GM18499 (cell line): ENCODE measurements around the gene PTPRN2.
"Not testable (repeated sequence)": the region's sequence is repeated elsewhere in the genome, so short reads cannot be mapped to it uniquely, and the experiment has no call there.

Experiments used
- ATAC-seq: cut with Tn5 transposase; IDR thresholded peaks from one replicate; pipeline ENCODE4 v1.9.1; 2021; ENCODE audit warnings: moderate number of reproducible peaks; ENCODE audit not compliant: insufficient read depth, unreplicated experiment

Gene PTPRN2

DNA sequence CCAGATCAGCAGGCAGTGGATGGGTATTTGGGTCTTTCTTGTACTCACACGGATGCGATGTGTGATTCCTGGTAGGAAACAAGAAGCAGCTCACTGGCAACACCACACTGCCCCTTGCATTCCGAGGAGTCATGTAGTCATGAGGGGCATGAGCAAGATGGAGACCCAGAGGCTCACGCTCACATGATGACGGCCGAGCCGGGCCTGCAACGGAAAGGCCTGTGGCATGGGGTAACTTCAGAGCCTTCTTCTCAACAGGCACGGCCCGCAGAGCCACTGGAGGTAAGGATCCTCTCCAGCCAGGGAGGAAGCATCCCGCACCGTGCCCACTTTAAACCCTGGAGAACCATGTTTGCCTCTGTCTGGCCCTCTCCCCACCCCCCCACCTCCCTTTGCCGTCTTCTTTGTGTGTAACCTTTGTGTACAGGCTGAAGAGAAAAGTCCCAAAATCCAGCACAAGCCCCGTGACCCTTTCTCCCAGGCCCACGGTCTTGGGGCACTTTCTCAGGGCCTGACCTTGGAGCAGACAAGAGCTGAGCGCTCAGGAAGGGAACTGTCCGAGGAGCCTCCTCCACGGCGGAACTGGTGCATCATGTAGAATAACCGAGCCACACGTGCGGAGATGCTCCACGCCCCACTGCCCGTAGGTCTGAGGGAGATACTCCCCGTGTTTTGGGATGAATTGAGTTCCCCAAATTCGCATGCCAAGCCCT lies 734.4 kb downstream of the PTPRN2 start:
- ATAC-seq = no peak

DNA sequence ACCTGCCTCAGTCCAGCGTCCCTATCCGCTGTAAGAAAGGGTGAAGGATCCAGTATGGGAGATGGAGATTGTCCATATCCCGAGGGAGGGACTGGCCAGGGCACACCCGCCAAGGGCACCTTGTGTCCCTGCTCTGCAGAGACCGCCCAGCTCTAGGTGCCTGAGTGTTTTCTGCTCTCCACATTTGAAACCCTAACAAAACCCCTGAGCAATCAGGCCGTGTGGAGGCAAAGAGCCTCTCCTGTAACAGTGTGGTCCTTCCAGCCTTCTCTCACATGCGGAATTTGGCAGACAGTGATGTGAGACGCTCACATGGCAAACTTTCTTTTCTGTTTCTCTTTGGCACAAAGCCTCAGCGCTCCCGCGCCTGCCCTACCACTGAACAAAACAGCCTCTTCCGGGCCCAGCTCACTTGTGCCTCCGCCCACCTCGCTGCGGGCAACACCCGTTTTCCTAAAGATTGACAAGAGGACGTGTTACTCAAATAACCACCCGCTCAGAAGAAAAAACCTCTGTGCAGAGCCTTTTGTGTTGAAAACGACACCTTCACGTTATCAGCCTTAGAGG lies 736.0 kb downstream of the PTPRN2 start:
- no peak for ATAC-seq

DNA sequence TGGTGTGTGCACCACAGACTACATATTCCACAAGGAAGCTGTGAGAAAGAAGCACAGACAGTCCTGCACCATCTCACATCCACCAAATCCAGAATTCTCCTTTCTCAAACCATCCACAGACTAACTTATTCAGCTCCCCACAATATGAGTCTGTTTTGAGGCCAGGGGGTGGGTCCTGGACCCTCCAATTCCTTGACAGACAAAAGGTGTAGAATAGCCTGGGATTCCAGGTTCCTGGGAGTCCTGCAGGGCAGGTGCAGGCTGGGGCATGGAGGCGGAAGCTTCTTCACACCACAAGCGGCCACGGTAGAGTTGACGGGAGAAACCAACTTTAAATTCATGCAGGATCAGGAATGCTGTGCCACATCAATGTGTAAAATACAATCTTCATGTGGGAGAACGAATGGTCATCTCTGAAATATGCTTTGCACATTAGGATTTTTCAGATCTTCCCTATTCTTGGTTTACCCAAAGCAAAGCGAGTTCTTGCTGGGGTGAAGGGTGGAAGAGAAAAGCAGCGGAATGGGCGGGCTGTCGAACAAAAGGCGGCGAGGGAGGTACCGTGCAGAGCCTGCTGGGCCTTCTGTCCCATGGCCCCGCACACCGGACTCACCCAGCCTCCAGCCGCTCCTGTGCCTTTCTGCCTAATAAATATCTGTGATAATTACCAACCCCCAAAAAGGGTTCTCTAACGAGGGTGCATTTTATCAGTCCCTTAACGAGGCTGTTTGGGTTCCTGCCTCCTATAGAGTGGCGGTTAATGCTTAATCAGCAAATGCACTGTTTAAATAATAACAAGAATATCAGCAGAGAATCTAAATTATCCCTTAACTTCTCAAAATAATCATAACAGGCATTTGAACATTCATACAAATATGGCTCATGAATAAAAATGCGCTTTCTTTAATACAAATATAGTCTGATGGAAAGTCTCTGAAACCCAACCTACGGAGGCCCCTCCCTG lies 736.9 kb downstream of the PTPRN2 start:
- no peak for ATAC-seq

DNA sequence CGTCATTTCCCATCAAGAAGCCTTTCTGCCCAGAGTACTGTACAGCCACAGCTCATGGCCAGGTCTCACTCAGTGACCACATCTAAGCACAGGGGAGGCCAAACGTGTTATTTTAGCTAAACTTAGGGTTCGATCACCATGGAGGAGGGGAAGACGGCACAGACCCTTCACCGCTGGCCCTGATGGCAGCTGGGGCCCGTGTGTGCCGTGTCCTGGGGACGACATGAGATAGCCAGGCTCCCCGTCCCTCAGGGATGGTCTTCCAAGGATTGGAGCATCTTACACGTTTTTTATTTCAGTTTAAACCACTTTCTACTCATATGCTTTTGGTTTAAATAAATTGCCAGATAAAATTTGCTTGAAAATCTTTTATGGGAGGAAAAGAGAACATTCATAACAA lies 737.9 kb downstream of the PTPRN2 start:
- ATAC-seq = no peak

DNA sequence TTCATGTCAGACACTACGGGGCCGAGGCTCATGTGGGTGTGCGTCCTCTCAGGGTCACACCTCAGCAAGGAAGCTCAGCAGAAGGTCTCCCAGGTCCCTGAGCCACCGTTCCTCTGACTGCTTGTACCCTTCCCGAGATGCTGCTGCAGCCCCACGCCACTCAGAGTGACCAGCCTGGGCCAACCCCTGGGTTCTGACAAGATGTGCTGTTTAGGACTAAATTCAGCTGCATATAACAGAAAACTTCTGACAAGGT lies 738.4 kb downstream of the PTPRN2 start:
- no peak for ATAC-seq

DNA sequence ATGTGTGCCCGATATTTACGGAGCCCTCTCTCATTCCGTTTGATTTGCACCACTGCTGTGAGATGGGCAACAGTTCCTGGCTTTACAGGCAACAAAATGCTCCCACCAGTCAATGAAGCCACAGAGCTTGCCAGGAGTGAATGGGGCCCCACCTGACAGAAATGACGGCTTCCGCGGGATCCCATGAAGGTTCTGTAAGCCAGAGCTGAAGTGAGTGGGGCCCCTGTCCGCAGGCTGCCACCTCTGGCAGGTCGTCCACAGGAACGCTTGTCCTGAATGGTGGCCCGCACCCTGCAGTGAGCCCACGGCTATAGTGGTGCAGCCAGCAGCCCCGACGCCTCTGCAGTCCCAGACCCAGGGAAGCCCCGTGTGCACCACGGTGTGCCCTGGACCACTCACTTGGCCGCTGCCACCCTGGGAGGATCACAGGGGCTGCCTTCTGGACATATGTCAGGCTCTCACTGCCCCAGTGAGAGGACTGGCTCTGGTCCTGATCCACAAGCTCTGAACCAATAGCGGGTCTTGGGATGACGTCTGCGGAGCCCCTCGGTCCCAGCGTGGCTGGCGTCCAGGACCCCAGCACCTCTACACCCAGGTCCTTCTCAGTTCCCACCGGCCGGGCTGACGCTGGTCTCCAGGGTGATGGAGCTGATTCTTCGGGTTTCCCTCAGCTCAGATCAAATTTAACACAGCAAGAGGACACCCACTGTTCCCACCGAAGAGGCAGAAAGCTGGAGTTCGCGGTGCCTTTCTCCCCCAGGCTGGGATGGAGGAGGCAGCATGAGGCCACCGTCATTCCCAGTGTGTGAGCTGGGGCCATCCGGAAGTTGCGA lies 738.9 kb downstream of the PTPRN2 start:
- ATAC-seq = no peak

DNA sequence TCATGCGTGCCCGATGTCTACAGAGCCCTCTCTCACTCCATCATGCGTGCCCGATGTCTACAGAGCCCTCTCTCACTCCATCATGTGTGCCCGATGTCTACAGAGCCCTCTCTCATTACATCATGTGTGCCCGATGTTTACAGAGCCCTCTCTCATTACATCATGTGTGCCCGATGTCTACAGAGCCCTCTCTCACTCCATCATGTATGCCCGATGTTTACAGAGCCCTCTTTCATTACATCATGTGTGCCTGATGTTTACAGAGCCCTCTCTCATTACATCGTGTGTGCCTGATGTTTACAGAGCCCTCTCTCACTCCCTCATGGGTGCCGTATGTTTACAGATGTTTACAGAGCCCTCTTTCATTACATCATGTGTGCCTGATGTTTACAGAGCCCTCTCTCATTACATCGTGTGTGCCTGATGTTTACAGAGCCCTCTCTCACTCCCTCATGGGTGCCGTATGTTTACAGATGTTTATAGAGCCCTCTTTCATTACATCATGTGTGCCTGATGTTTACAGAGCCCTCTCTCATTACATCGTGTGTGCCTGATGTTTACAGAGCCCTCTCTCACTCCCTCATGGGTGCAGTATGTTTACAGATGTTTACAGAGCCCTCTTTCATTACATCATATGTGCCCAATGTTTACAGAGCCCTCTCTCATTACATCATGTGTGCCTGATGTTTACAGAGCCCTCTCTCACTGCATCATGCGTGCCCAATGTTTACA lies 739.7 kb downstream of the PTPRN2 start:
- not testable (repeated sequence) for ATAC-seq

DNA sequence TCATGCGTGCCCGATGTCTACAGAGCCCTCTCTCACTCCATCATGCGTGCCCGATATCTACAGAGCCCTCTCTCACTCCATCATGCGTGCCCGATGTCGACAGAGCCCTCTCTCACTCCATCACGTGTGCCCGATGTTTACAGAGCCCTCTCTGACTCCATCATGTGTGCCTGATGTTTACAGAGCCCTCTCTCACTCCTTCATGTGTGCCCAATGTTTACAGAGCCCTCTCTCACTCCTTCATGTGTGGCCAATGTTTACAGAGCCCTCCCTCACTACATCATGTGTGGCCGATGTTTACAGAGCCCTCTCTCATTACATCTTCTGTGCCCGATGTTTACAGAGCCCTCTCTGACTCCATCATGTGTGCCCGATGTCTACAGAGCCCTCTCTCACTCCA lies 740.9 kb downstream of the PTPRN2 start:
- ATAC-seq = not testable (repeated sequence)

DNA sequence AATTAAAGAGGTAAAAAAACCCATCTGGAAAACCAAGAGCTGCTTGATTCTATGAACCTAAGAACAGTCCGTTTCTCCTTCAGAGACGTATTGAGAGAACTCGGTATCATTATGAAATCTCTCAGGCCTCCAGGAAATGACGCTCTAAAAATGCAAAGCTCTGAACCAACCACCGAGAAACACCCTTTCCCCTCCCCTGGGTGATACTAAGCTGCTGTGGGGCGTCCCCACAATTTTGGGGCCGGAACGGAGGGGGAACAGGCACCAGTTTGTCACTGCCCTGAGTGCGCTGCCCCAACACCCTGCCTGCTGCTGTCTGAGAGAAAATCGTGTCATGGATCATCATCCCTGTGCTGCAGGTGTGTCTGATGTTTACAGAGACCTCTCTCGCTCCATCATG lies 741.4 kb downstream of the PTPRN2 start:
- ATAC-seq = no peak

DNA sequence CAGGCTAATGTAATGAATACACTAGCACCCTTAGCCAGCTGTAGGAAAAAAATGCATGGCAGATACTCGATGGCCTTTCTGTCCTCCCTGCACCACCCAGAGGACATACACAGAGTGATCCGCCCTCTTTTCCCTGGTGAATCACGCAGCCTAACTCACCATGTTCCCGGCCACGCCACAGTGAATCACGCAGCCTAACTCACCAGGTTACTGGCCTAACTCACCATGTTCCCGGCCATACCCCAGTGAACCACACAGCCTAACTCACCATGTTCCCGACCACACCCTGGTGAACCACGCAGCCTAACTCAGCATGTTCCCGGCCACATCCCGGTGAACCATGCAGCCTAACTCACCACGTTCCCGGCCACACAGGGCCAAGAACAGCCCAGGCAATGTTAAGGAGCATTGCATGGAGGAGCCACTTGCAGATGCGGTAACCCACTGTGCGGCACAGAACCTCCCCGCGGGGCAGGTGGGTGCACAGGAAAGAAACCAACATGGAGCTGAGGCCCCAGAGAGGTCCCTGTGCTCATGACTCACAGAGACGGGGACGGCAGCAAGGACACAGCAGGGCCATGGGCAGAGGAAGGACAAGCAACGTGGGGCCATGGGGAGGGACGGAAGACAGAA lies 742.3 kb downstream of the PTPRN2 start:
- ATAC-seq = no peak

DNA sequence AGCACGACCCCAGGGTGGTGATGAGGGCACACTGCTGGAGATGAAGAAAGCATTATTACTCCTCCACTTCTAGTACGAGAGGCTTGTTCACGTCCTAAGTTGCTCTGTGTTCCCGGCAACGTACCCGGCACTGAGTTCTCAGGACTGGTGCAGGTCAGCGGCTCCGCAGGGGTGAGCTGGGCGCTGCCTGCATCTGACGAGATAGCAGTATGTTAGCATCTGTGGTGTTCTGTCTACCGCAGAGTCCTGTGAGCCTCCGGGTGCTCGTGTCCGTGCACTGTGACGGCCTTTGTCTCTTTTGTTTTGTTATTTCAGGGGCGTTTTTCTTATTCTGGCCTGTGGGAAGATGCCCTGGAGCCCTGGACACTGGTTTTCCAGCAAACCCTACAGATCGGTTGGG lies 743.0 kb downstream of the PTPRN2 start:
- ATAC-seq = no peak

DNA sequence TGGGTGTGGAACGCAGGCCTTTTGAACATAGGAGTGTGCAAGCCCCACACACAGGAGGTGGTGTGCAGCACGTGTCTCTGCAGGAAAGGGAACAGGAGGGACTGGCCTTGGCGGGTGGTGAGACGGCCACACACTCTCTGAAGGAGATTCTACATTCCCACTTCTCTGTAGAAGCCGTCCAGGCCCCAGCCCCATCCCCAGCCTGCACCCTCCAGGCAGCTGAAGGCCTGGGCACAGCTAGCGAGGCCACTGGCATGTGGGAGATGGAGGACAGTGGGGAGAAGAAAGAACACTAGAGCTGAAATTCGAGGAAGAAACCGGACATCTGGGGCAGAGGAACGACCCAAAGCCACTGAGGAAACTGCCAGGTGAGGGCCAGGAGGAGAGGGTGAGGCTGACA lies 743.5 kb downstream of the PTPRN2 start:
- no peak for ATAC-seq

DNA sequence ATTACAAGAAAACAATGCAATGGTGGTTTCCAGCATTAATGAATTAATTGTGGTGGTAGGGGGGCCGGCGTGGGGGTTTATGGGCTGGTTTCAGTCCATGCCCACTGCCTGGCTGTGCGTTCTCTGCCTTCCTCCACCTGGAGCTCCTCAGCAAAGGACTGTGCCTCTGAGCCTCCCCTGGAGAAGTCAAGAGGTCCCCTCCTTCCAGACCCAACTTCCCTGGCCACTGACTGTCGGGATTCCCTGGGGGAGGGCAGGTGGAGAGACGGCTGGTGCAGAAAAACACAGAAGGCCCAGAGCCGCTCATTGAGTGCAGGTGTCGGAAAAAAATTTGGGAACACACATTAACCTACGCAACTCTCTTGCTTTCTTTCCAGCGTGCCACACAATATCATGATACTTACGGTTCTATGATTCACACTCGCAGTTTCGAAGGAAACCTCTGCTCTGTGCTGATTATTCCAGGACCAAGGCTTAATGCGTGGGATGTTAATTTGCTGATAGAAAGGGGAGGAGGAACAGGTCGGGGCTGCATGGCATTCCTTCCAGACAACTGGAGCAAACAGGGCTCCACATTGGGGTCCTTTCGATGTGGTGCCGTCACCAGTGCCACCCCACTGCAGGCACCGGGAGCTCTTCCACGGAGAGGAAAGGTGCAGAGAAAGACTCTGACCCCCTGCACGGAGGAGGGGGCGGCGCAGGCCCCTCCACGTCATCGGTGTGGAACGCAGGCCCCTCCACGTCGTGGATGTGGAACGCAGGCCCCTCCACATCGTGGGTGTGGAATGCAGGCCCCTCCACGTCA lies 744.1 kb downstream of the PTPRN2 start:
- ATAC-seq = no peak

DNA sequence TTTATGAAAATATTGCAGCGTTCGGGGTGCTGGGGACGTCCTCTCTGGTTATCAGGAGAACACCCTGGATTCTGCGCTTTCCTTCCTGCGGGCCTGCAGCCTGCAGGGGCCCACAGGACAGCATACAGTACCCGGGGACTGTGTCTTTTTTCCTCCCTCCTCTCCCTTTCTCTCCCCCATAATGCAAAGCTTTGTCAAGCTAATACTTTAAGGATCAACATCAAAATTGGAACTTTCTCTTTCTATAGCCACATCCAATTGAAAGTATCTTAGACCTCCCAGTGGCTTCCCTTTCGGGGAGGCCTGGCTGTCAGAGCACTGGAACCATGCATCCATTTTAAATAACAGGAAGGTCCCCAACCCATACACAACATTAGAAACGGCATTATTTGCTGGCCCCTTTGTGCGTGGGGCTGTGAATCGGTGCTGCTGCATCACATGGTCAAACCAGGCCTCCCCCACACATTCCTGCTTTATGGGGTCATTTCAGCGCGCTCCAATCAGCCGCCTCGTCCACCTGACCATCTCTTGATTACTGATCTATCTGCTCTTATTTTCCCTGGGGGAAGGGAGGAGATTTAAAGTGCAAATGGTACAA lies 745.8 kb downstream of the PTPRN2 start:
- ATAC-seq = no peak

DNA sequence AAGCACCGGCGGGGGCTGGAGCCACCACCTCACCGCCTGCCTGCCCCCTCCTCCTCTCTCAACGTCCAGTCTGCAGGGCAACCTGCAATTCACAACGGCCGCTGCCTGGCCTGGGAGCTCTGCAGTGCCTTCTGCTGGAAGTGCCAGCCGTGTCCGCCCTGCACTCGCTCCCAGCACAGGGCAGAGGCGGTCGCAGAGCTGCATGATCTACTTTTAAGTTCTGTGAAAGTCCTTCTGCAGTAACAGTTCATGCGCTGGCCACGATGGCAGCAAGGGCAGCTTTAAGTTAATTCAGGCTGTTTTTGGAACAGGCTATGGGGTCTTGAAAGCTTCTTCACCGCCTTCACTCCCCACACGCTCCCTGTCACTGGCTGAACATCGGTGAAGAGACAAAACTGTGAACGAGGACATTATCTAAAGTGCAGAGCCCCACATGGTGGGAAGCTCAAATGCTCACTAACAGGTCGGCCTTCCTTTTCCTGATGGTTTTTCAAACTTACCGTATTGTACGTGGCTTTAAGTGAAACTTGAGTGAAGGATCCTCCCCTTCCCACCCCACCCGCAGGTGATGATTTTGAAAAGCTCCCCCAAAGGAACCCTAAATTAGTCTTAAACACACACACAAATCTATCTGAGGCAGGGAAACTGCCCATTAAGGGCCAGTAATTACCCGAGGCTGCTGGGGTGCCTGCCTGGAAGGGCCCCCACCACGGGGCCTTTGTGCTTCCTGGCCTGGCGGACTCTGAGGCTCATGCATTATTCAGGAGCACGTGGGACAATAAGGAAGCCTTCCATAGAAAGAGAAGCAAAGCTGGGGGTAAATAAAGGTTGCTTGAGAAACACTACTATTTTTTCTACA lies 746.5 kb downstream of the PTPRN2 start:
- ATAC-seq = no peak

DNA sequence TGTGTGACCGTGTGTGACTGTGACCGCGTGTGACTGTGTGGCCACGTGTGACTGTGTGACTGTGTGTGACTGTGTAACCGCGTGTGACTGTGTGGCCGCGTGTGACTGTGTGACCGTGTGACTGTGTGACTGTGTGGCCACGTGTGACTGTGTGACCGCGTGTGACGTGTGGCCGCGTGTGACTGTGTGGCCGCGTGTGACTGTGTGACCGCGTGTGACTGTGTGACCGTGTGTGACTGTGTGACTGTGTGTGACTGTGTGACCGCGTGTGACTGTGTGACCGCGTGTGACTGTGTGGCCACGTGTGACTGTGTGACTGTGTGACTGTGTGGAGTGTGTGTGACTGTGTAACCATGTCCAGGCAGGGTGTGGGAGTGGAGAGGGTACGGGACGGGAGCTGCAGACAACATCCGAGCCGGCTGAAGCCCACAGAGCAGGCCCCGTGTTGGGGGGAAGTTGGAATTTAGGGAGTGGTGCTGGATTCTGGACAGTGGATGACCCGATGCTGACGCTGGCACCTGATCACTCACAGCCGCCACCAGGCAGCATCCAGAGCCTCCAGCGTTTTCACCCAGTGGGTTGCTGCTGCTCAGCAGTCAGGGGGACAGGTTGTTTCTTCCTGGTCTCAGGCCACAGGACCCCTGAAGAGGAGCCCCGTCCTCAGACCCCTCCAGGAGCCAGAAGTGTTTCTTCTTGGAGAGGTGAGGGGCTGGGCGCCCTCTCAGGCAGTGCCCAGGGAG lies 747.3 kb downstream of the PTPRN2 start:
- no peak for ATAC-seq

DNA sequence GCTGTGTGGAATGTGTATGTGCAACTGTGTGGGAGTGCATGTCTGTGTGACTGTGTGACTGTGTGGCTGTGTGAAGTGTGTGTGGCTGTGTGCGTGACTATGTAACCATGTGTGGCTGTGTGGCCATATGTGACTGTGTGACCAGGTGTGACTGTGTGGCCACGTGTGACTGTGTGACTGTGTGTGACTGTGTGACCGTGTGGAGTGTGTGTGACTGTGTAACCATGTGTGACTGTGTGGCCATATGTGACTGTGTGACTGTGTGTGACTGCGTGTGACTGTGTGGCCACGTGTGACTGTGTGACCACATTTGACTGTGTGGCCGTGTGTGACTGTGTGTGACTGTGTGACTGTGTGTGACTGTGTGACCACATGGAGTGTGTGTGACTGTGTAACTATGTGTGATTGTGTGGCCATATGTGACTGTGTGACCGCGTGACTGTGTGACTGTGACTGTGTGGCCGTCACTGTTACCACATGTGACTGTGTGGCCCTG lies 747.9 kb downstream of the PTPRN2 start:
- no peak for ATAC-seq
